Stimulated activated CD4-positive, alpha-beta T cell treated with anti-CD3 and anti-CD28 coated beads, Interleukin-1b, Interleukin-23, amount 100 ng/mL, for 48 hours (primary cell): ENCODE measurements around the gene AGPAT2.

Source experiments
- DNase-seq: peaks from one replicate; pipeline ENCODE4 v3.0.0-alpha.2; 2020

AGPAT2 gene

DNA sequence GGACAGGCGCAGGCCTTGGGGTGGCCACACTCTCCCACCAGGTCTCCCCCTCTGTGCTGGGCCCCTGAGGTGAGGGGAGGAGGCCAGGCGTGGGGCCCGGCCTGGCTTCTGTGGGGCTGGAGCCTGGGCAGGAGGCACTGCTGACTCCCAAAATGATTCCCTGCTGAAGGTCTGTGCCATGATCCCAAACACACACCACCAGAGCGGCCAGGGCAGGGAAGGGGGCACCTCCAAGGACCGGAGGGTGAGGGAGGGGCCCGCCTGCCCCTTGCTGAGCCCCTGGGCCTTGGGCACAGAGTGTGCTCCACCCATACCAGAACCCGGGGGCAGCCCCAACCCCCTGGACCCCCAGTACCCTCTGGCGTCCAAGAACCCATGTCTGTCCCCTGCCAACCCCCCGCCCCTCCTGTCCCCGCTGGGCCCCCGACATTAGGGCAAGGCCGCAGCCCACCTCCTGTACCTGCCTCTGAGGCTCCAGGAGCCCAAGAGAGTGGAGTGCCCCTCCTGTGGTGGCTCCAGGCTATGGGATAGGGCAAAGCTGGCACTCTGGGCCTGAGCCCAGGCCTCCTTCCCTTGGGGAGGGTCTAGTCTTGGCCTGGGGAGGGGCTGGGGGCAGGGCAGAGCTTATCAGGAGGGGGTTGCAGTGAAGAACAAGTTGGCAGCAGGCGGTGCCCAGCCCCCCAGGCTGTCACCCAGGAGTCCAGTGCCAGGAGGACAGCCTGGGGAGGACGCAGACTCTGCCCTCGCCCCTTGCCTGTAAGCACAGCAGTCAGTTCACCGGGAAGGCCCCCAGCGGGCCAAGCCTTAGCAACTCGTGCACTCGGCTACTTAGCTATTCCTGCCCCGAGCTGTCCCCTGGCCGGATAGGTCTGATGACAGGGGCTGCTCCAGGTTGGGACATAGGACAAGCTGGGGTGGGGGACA, 27.1 kb downstream of the AGPAT2 start:
- no peak for DNase-seq

- no peak for DNase-seq
Observed at GRCh38 chr9:136658849-136659535, 28.3 kb downstream of the AGPAT2 start.

DNA sequence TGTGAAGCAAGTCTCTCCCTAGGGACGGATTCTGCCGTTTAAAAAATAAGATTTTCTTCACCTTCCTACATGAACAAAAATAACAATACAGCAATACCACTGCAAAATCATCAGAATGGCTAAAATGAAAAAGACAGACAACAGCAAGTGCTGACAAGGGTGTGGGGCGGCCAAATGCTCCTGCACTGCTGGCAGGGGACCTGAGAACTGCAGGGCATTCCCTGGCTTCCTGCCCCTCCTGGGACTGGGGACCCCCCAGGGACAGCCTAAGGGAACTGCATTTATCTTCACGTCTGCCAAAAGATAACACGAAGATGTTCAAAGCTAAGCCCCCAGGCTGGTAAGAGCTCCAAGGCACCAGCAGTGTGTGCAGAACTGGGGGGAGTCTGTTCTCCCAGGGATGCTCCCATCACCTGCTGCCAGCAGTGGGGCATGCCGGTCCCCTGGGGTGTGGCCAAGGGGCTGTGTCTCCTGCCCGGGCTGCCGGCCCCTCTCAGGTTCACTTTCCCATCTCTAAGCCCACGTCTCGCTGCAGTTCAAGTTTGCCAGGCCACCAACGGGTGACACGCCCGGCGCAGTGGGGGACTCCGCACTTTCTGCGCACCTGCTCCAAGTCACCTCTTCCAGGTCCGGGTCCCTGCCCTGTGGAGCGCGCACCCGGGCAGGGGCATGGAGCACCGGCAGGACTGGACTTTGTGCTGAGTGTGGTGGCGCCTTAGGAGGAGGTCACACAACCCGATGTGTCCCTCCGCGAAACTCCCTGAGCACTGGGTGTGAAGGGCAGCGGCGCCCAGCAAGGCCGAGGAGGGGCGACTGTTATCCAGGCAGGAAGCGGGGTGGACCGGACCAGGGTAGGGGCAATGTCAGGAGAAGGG, 29.0 kb downstream of the AGPAT2 start:
- DNase-seq = no peak

DNA sequence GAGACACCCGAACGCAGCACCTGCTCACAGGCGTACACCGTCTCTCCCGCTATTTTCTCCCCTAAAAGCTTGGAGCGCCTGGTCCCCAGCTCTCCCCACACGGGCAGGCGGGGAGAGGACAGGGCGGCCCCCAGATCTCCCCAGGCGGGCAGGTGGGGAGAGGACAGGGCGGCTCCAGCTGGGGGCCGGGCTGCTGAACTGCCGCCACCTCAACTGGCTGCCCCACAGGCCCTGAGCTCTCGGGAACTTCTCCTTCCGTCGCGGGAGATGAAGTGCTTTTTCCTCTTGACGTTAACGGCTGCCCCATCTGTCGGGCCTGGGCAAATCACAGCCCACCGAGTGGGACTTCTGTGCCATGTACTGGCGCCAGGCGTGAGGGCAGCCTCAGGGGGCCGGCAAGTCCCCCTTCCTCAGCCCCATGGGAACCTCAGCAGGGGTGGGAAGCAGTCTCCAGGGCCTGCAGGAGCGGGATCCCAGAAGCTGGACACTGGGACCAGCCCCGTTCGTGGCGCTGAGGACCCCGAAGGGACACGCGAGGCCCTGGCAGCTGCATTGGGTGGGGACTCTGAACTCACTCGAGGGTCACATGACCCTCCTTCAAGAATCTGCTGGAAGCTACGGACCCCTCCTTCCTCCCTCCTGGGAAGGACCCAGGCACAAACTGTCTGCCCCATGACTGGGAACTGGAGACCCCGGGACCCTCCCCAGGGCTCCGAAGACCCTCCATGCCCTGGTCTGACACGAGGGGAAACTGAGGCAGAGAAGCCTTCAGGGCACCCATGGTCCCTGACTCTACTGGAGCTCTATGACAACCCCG, 30.3 kb downstream of the AGPAT2 start:
- DNase-seq = no peak

DNA sequence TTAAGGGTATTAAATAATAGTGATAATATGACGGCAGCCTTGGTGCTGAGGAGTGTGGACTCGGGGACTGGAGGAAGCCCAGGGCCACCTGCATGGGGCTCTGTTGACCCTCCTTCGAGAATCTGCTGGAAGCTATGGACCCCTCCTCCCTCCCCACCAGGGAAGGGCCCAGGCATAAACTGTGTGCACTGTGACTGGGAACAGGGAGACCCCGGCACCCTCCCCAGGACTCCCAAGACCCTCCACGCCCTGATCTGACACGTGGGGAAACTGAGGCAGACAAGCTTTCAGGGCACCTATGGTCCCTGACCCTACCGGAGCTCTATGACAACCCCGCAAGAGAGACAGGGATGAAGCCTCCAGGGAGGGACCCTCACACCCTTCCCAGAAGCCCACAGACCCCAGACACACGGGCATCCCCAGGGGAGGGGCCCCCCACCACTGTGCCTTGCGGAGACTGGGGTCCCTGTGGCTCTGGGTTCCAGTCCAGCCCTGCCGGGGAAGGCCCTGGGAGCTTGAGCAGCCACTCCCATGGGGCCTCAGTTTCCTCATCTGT, 31.0 kb downstream of the AGPAT2 start:
- no peak for DNase-seq

- DNase-seq = no peak
Observed at GRCh38 chr9:136655536-136656182, 31.6 kb downstream of the AGPAT2 start.

DNA sequence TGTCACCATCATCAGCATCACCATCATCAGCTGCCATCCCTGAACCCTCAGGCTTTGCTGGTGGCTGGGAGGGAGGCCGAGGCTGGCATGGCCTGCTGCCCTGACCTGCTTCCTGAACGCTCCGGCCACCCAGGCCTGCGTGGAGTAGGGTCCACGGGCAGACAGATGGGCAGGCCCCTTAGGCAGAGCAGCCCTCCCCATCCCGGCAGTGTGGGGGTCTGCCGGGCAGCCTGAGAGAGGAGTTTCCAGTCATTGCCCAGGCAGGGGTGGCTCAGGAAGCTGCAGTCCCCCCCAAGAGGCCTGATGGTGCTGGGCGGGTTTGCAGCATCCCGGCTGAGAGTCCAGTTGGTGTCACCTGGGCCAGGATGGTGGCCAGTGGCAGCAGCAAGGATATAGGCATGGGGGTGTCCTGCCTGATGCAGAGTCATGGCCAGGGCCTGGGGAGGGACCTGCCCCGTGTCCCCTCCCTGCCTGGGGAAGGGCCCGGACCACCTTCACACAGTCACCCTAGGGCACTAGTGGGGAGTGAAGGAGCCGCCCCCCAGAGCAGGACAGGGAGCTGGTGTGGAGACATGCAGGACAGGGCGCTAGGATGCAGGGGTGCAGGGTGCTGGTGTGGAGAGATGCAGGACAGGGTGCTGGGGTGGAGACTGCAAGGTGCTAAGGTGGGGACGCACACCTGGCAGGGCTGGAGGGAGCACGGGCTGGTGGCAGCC, 32.3 kb downstream of the AGPAT2 start:
- no peak for DNase-seq

DNA sequence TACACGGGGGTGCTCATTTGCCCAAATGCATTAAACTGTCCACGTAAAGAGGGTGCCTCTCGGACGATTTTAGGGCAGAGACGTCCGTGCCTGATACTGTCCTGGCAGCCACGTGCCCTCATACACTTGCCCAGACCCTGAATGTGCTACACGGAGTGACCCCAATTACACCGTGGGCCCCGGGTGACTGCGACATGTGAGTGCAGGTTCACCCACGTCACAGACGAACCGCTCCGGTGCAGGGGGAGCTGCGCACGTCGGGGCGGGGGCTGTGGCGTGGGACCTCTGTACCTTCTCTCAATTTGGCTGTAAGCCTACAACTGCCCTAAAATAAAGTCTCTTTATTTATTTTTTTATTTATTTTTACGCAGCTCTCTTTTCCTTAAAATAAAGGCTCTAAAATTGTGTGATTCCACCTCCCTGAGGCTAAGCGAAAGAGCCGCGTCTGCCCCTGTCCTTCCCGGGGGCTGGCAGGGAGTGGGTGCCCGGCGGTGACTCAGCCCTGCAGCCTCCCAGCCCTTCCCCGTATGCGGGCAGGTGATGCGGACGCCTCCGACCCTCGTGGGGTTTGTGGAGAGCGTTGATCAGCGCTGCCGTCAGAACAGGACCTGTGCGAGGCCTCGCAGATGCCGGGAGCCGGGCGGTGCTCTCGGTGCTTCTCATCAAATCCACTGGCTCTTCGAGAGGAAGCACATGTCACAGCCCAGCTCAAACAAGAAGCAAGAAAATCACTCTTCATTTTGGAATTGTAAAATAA, 33.8 kb downstream of the AGPAT2 start:
- no peak for DNase-seq

- DNase-seq = no peak
Observed at GRCh38 chr9:136651860-136652259, 35.4 kb downstream of the AGPAT2 start.

DNA sequence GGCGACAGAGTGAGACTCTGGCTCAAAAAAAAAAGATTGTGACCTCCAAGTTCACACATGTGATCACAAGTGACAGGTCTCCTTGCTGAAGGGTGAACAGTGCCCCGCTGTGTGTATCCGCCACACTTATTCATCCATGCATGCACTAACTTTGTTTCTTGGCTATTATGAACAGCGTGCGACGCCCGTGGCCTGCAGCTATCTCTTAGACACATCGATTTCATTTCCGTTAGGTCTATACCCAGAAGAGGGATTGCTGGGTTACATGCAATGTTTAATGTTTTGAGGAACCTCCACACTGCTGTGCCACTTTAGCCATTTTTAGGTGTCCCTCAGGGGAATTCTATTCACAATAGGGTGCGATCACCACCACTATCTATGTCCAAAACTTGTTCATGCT, 36.6 kb downstream of the AGPAT2 start:
- no peak for DNase-seq

DNA sequence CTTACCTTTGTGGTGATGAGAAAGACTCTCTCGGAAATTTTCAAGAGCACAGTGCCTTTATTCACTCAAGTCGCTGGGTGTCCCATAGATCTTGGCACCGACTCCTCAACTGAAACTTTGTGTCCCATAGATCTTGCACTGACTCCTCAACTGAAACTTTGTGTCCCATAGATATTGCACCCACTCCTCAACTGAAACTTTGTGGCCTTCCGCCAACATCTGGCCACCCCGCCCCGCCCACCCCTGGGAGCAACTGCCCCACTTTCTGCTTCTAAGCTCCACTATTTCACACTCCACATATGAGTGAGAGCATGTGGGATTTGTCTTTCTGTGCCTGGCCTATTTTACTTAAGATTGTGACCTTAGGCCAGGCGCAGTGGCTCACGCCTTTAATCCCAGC, 37.2 kb downstream of the AGPAT2 start:
- no peak for DNase-seq

DNA sequence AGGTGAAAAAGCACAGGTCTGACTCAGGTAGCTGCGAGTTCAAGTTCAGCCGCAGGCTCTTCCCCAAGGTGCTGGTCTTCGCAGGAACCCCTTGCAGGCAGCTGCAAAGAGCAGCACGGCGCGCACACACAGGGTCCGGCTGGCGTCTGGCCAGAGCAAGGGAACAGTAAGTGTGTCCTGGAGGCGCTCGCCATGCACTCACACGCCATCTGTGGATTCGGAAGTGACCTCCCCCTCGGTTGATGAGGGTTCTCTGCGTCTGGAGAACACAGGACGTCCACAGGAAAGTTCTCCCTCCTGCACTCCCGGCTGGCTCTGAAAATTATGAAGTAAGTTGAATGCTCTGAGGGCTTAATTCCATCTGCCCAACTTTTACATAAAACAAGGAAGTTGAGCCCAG, 38.5 kb downstream of the AGPAT2 start:
- DNase-seq = no peak

GRCh38 chr9:136646827-136647711, 40.2 kb downstream of the AGPAT2 start:
- no peak for DNase-seq

DNA sequence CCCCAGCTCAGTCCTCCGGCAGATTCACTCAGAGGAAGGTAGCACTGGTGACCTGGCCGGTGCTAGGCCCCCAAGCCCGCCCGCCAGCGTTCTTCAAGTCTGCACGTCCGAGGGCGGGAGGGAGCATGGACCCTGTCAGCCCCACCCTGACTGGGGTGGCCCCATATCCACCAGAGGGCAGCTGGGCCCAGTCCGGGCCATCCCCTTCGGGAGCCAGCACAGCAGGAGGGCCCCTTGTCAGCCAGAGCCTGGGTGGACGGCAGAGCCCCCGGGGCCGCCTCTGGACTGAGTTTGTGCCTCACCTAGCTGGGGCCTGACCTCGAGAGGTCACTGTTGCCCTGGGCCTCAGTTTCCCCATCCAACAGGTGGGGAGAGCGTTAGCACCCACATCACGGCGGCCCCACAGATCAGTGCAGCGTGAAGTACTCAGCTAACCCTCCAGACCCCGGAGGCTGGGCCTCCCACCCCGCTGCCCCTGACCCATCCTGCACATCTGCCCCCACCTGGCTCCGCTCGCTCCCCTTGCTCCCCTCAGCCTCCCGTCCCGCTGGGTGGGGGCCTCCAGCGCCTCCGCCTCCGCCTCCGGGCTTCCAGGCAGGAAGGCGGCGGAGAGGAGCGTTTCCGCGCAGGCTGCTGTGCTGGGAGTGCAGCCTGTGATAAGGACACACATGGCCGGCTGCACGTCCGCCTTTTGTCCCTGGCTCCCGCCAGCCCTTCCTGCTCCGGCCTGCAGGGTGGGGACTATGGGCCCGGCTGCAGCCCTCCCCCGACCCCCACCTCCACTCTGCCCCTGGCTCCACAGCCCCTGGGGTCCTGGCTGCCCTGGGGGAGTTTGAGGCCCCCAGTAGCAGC, 41.1 kb downstream of the AGPAT2 start:
- DNase-seq = no peak

- no peak for DNase-seq
Observed at GRCh38 chr9:136645352-136645902, 41.8 kb downstream of the AGPAT2 start.

- peak; percentile 78 for DNase-seq
Observed at GRCh38 chr9:136644593-136645351, 42.5 kb downstream of the AGPAT2 start.

GRCh38 chr9:136644343-136644592, 43.0 kb downstream of the AGPAT2 start:
- DNase-seq = no peak
